GM13977 (cell line): ENCODE data around the gene PEX19.

Source experiments
- DNase-seq: peaks from one replicate; pipeline ENCODE4 v3.0.0; 2012; ENCODE audit warnings: low spot score
- CTCF ChIP-seq: IDR thresholded peaks from 2 replicates; pipeline ENCODE4 v1.5.1; 2012; ENCODE audit warnings: mild to moderate bottlenecking, control low read depth; ENCODE audit not compliant: insufficient read depth; ENCODE audit errors: extremely low read depth, missing control alignments
- in situ Hi-C: fragments of 300-500 bp; cut with MboI; formaldehyde crosslinking; loops from one replicate; pipeline ENCODE4 v1.12.0; 2022; ENCODE audit warnings: low sequenced_read_pairs, low pct_unique_long_range_greater_than_20kb, mixed read lengths, inconsistent platforms; ENCODE audit not compliant: unreplicated experiment

PEX19 gene

GRCh38 chr1:160282807-160283206 is 2.1 kb downstream of the PEX19 start:
- no peak for DNase-seq
- in situ Hi-C loops = no loop called here
- TF ChIP-seq CTCF = no peak

- no peak for DNase-seq
- in situ Hi-C loops = no loop called here
- TF ChIP-seq CTCF = no peak
Observed at GRCh38 chr1:160277987-160278386, 6.9 kb downstream of the PEX19 start.

GRCh38 chr1:160277330-160277729 is 7.6 kb downstream of the PEX19 start:
- in situ Hi-C loops = no loop called here
- TF ChIP-seq CTCF = no peak
- DNase-seq = no peak

- no peak for DNase-seq
- in situ Hi-C loops = no loop called here
- no peak for TF ChIP-seq CTCF
Observed at GRCh38 chr1:160271025-160271424, 13.9 kb downstream of the PEX19 start.

GRCh38 chr1:160267284-160267991 is 17.5 kb downstream of the PEX19 start:
- no peak for TF ChIP-seq CTCF
- DNase-seq = no peak
- in situ Hi-C loops = no loop called here

GRCh38 chr1:160264795-160265307 is 20.1 kb downstream of the PEX19 start:
- no peak for DNase-seq
- no peak for TF ChIP-seq CTCF
- in situ Hi-C loops = no loop called here
